CMK (cell line): ENCODE results near the gene HERC3.

ENCODE experiments used
- DNase-seq: peaks from one replicate; pipeline ENCODE4 v3.0.0-alpha.2; 2010; ENCODE audit warnings: low read depth

Gene HERC3

DNA sequence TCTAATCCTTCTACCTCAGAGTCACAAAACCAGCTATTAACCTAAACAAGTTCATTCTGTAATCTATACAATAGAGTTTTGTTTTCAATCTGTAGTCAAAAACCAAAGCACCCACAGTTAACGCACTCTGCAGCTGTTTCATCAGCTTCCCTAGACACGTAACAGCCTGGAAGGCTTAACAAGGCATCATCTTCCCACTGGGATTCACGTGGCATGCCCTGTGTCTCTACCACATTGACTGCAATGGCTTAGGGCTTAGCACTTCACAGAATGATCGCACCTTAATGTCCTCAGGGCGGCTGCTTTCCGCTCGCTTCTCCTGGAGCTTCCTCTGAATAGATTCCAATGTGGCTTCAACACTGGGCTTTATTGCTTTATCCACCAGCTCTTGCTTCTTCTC, 155.1 kb downstream of the HERC3 start:
- DNase-seq: no peak

DNA sequence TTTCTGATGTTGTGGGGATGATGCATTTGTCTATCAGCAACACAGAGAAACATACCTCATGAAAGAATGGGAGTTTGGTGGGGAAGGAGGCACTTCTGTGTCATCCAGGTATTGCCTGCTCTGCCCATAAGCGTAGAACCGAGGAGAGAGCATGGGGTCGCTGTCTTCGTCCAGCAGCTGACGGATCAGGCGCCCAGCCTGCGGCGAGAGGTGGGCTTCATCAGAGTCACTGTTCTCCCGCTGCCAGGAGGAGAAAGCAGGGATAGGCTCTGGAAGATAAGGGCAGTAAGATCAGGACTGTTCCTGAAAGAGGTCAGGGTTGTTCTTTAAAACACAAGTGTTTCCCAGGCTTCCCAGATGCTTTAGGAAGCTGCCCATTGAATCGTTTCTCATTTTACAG, 158.1 kb downstream of the HERC3 start:
- no peak for DNase-seq

DNA sequence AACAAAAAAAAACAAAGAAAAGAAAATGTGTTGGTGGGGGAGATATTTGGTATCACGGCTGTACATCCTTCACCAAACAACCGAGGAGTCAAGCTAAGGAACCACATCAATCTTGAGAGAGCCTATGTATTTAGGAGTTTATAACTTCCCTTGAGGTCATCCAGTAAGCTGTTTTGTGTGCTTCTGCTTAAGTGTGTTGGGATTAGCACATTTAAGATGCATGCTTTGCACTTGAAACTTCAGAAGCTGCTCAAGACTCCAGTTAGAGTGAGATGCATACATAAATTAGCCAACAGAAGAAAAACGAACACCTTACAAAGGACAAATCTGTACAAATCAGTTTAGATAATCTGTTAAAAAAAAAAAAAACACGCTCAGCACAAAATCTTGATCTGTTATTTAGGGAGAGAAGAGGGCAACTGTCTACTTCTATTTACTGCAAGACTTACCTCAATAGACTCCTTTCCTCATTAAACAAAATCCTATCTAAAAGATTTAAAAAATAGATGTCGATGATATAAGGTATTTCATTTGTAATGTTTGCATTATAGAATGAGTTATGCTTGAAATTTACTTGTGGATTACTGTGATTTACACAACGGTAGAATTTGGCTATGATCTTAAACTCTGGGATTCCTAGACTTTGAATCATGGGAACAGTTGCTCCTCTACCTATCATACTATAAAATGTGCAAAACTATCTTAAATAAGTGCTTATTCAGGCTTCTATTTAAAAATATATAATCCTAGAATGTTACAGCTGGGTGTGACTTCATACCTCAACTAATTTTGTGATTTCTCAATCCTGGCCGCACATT, 159.2 kb downstream of the HERC3 start:
- no peak for DNase-seq

DNA sequence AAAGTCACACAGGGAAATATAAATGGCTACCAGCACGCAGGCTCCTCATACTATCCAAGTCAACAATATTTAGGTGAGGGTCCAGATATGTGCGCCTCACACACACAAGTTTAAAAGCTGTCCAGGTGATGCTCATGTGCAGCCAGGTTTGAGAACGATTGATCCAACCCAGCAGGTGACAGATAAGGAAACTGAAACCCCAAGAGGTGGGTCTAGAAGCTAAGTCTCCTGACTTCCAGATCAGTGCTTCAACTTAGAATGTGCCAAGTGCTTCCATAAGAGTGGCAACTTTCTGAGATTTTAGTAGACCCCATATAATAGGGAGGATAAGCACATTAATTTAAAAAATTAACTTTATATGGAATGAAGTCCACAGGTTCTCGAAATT, 159.8 kb downstream of the HERC3 start:
- DNase-seq: no peak

DNA sequence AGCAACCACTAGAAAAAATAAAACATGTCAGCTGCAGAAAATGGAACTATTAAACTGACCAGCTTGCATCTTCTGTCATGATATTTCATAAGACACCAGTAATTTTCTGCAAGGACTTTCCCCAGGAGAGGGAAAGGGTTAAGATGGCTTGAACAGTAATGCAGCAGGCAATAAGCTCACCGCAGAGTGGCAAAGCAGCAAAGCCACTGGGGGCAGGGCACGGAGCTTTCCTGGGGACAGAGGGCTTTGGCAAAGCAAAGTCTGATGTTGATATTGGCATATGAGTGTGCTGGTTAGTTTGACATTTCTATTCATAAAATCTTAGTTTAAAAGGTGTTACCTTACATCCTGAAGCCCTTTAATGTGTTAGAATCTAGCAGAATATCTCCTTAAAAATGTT, 160.5 kb downstream of the HERC3 start:
- no peak for DNase-seq

DNA sequence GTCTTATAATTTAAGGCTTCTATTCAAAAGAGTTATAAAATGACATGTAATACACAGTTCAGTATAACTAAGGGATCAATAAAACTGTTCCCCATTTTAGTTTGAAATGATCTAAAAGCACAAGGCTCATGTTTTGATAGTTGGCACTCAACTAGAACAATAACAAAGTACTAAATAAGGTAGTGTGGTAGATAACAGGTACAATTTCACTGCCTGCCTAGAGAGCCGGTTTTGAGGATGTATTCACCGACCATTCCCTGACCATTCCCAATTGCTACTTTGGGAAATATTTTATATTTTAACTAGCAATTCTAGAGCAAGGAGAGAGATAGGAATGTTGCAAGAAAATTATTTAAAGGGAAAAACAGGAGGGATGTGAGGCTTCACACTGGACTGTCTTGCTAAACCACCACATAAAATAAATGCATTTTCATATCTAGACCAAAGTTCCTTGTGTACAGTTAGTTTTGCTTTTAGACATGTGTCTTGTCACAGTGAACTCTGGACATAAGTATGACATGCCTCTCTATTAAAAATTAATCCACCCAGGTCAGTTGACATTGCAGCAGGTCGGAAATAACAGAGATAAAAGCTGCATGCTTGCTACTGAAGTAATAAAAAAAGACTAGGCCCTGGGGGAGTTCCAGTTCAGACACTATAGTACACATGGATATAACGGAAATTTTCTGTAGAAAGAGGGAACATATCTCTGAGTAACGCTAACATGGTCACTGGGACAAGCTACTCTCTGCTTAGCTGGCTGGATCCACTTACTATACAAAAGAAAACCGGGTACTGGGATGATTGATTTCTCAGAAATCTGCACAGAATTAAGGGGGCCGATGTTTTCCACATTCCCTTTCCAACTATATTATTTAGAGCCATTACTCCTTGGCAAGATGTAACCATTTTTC, 161.6 kb downstream of the HERC3 start:
- no peak for DNase-seq

DNA sequence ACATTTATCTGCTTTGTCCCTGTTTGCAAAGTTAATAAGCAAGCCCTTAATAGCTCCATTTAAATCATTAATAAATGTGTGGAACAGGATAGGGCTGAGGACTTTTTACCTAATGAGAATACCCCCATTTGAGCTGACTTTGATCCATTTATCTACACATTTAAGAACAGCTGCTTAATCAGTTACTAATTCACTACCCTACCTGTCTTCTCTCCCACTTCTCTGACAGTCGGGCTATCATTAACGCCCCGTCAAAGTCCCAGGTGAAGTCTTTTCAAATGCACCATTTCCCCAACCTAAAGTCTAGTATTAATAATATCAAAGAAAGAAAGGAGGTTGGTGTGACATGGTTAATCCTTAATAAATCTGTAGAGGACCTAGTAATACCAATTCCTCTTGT, 162.5 kb downstream of the HERC3 start:
- no peak for DNase-seq

DNA sequence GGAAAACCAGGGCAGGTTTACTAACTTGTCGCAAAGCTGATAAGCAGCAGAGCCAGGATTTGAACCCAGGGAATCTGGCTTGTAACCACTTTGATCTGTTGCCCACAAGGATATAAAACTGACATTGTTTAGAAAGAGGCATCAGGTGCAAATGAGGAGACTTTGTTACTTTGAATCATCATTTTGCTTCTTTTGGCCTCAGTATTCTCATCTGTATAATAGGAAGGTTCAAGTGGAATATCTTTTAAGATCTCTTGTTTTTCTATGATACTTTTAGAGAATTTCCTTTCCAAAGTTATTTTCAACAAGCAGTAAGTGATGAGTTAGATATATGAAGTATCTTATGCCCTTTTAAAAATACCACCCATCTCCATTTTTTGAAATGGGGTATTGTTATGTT, 163.2 kb downstream of the HERC3 start:
- DNase-seq: no peak

DNA sequence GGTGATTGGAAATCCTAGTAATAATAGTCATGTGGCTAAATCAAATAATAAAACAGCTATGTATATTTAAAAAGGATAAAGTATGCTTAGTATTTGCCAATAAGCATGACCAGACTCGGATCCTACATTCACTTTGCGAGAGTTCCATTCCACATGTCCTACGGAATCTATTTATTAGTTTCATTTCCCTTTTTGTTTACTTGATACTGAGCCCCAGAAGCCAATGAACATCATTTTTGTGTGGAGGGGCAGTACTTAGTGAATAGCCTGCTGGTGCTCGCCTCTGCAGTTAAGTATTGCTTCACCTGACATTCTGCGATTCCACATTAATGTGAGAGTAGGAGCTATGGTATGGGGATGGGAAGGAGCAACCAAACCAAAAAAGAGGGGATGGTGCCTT, 163.9 kb downstream of the HERC3 start:
- no peak for DNase-seq

DNA sequence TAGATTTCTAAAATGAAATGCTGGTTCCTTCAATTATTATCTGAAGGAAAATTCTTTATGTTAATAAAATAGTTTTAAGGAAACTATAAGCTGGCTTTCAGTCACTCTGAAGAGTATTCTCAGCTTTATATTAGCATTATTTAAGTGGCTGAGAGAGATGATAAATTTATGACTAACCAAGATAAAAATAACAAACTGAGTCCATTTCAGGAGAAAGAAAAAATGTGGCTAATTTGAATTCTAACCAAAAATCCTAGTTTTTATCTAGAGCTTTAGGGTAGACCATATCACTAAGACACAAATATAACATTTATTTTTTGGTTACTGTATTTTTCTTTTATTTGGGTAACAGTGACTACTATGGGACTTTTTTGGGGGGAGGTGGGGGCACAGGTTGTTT, 164.8 kb downstream of the HERC3 start:
- DNase-seq: no peak

DNA sequence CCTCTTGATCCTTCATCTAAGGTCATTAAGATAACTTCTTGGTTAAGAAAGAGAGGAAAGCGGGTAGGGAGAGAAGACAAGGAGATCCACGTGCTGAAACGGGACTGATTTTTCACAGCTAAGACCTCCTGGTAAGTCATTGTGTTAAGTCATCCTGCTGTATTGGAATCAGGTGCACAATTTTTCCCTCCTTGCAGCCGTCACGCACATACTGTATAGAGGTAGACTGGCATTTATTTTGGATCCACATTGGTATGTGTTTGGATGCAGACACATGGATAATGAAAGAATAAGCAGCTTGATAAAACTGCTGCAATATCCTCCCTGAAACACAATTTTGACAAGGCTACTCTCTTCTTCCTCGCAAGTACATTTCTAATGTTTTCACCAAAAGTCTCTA, 165.5 kb downstream of the HERC3 start:
- DNase-seq: no peak
